HG03025 (cell line): ENCODE results near the gene IFI44L.

ENCODE experiments used
- ATAC-seq: cut with Tn5 transposase; IDR thresholded peaks from one replicate; pipeline ENCODE4 v1.9.1; 2021; ENCODE audit warnings: mild to moderate bottlenecking, moderate library complexity; ENCODE audit not compliant: unreplicated experiment, low FRiP score

The IFI44L gene

DNA sequence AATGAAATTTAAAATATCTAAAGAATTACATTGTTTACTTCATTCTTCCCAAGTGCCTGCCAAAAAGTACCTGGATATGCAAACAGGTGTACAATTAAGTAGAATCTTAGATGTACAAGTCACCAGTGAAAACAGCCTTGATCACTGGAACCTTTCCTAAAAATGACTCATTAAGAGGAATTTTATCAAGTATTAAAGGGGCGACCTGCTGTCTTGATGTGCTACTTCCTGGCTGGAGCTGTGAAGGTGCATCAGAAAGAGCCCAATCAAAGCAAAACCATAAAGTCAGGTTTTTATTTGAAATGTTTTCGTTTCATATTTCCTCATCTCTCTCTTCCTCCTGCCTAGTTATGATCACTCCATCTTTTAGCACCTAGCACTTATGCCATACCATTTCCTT lies 62.8 kb downstream of the IFI44L start:
- no peak for ATAC-seq

DNA sequence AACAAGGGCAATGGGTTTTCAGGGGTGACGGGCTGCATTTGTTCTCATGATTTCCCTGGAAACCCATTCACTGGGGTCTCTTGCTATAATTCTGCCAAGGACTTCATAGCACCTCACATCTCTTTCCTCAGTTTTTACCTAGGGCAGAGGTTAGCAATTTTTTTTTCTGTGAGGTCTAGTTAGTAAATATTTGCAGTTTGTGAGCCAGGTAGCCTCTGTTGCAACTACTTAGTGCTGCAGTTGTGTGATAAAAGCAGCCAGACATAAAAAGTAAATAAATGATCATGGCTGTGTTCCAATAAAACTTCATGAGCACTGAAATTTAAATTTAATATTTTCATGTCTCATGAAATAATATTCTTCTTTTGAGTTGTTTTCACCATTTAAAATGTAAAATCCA lies 67.1 kb downstream of the IFI44L start:
- no peak for ATAC-seq

DNA sequence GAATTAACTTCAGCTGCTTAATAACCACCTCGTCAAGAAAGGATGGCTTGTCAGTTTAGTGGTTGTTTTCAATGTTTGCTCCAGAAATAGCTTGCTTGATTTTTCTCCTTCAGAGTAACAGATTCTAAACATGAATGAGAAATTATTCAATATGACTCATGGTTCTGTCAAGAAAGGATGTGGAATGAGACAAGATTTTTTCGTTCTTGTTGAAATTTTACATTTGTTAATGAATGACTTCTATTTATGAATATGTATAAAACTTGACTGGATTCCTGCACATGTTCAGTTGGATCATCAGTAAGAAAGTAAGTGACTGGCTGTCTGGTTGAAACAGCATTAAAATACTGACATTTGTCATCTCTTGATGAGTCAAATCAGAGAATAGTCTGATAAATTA lies 67.7 kb downstream of the IFI44L start:
- no peak for ATAC-seq

DNA sequence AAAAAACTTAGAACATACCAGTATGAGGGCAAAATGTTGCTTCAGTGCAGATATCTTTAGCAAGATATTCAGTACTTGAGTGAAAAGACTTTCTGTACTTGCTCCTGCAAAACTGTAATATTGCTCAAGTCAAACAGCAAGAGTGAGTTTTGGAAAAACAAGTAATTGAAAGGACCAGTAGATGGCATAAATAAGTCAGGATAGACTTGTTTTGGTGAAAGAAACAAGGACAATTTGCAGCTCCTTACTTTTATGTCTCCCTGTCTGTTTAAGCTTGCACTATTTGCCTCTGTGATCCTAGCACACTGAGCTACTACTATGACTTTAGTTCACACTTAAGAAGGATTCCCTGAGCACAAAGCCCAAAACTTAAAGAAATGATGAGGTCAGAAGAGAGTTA lies 68.4 kb downstream of the IFI44L start:
- ATAC-seq: no peak

DNA sequence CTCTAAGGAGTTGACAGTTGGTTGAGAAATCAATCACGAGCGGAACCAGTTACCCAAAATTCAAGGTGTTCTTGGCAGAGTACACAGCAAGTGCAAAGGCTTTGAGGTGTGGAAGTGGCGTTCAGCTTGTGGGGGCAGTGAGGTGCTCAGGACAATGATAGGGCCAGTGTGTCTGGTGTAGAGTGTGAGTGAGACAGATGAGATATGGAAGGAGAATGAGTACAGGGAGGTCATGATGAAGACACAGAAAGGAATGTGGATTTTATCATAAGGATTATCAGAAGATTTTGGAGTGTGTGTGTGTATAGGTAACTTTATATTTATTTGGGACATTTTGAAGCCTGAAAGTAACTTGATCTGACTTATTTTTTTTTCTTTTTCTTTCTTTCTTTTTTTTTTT lies 70.3 kb downstream of the IFI44L start:
- no peak for ATAC-seq

DNA sequence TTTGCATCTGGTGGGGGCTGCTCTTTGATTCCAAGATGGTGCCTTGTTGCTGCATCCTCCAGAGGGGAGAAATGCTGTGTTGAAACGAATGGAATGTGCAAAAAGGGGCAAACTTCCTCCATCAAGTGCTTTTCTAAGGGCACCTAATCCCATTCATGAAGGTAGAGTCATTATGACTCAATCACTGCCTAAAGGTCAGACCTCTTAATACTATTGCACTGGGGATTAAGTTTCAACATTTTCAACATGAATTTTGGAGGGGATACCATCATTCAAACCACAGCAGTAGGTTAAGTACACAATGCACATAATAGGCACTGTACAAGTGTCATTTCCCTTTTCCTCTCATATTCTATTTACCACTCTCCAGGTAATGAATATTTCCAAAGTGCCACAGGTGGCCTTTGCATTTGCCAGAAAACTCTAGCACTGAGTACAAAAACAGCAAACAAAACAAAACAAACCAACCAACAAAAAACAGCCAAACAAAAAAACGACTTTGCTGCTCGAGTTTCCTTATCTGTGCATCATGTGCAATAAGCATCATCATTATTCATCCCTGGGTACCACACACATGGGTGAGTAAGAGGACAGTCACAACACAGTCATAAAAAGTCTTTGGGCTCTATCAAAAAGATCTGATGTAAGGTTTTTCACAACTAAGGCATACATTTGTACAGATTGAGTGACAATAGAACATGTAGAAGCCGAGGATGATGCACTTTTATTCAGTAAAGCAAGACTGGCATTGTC lies 71.9 kb downstream of the IFI44L start:
- ATAC-seq: no peak
